Pons (tissue), 1 donor: ENCODE data around the gene ZNF669.

Experiments used
- DNase-seq: peaks from one replicate; pipeline ENCODE4 v3.0.0-alpha.2; 2016; ENCODE audit warnings: low spot score

ZNF669 gene

DNA sequence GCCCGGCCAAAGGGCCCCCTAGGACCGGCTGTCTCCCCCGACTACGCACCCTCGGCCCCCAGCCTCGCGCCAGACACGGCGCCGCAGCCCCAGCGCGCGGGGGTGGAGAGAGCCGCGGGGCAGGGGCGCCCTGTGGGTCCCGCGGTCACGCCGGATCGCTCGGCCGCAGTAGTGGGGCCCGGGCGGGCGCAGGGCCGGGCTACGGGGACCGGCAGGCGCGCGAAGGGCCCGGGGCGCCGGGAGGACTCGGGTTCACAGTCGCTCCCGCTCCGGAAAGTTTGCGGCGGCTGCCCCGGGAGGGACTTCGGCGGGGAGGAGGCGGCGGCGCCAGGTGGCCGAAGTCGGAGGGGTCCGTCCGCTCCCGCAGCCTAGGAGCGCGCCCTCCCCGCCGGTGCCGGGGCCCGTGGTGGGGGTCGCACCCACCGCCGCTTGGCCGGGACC, 7.1 kb upstream of the ZNF669 start:
- DNase-seq = no peak

GRCh38 chr1:247110627-247111258, 6.6 kb upstream of the ZNF669 start:
- DNase-seq = no peak

DNA sequence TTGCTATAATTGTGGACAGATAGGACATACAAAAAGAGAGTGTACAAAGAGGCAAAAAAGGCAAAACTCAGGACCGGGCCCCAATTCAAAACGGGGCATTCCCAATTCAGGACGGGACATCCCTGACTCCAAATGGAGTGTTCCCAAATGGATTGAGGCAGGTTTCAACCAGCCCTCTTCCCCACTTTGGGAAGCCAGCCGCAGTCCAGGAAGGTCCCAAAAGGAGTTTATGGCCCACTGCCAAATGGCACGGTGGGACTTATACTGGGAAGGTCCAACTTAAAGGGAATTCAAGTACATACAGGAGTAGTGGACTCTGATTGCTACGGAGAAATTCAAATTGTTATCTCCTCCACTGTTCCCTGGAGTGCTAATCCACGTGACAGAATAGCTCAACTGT, 3.5 kb upstream of the ZNF669 start:
- no peak for DNase-seq

DNA sequence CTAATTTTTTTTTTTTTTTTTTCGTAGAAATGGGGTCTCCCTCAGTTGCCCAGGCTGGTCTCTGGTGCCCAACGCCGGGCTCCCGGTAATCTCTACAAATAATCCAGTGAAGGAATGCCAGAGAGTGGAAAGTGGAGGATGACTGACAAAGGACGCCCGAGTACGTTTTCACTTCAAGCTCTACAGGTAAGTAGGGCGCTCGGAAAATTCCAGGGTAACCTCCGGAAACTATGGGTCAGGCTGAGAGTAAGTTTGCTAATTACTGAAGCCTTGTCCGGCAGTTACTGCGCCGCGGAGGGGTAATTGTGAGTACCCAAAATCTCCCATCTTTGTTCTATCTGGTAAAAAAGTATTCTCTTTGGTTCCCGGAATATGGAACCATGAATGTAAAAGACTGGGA, 1.8 kb upstream of the ZNF669 start:
- DNase-seq = no peak

DNA sequence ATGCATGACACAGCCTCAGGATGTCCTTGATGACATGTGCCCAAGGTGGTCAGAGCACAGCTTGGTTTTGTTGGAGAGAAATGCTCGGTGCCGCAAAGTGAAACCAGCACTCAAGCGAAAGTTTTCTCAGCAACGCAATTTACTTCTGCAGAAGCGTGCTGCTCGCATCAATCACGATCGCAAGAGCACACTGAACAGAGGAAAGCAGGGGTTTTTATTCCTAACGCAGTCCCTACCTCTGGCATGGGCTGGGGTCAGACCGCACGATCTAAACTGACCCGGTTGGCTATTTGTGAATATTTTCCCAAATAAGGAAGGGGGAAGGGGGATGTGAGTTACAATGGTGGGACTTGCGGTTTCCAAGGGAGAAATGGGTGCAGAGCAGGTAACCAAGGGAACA, 809 bp upstream of the ZNF669 start:
- no peak for DNase-seq

- DNase-seq = no peak
These were observed 1.8 kb downstream of the ZNF669 start for GRCh38 chr1:247102381-247102780.

GRCh38 chr1:247100676-247101279, 3.4 kb downstream of the ZNF669 start:
- no peak for DNase-seq

GRCh38 chr1:247096958-247097357, 7.2 kb downstream of the ZNF669 start:
- no peak for DNase-seq

DNA sequence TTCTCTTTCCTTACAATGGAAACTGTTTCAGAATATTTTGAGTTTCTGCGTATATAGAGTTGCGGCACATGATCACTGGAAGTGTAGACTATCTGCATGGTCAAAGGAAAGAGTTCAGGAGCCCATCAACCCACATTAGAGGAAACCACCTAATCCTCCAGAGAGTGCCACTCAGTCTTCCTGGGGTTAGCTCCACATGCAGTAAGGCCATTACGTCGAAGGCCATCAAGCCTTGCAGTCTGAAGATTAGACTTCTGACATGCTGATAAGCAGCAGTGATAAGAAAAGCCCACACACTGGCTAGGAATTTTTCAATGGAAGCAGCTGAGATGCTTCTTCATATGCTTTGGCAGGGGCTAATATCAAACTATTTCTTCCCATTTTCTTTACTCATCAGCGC, 7.6 kb downstream of the ZNF669 start:
- no peak for DNase-seq

GRCh38 chr1:247096112-247096511, 8.0 kb downstream of the ZNF669 start:
- no peak for DNase-seq

DNA sequence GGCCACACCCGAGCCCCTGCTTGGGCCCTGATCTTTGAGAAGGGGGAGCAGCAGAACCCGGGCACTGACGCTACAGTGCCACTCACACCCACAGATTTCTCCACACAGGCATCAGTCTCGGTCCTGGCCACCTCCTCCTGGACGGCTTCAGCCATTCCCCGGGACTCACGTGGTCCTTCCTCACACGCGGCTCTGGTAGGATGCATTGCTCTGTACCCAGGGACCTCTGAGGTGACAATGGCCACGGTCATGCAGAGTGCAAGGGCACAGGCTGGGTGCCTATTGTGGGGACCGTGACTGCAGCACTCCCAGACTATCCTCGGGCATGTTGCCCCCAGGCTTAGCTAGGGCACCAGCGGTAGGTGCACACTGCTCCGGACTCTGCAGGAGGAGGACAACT, 13.7 kb downstream of the ZNF669 start:
- DNase-seq = no peak

DNA sequence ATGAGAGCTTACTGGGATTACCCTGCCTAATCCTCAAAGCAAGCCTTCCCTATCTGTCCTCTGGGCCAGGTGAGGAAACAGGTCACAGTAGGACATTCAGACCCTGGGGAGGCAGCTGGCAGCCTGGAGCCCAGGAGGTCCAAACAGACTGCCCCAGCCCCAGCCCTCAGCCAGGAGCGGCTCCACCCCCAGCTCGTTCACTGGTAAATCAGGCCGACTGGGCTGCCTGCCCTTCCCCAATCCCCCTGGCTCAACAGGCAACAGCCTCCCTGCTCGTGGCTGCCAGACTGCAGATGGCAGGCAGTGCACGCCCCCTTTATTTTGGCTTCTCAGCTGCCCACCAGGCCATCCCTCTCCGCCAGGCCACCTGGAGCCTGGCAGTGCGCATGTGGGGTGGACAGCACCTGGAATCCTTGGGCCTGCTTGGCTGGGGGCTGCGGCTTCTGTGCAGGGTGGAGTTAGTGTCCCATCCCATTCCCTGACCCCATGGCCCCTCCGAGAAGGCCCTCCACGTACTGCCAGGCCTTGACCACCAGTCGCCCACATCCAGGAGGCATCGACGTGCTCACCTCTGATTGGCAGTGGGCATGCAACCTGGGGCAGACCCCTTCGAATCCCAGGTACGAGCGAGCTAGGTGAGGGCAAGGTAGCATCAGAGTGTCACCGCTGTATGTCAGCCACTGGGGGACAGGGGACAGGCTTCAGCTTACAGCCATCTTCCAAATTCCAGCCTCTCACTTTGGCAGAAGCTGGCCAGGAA, 14.4 kb downstream of the ZNF669 start:
- DNase-seq = no peak

DNA sequence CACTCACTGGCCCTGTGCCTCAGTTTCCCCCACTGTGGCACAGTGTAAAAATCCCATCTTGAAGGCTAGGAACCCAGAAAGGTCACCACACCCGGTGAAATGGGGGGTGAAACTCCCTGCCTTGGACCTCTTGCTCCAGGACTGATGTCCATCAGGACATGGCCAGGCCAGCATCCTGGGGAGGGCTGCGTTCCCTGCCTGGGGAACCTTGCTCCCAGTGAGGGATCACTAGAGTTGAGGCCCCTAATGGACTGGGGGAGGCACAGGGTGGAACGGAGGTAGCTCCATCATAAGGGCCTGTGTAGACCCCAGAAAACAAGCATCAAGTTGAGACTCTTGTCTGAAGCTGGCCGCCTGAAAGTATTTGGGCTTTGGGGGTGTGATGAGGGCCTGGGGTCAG, 15.2 kb downstream of the ZNF669 start:
- no peak for DNase-seq

GRCh38 chr1:247087256-247087655, 16.9 kb downstream of the ZNF669 start:
- DNase-seq = no peak

DNA sequence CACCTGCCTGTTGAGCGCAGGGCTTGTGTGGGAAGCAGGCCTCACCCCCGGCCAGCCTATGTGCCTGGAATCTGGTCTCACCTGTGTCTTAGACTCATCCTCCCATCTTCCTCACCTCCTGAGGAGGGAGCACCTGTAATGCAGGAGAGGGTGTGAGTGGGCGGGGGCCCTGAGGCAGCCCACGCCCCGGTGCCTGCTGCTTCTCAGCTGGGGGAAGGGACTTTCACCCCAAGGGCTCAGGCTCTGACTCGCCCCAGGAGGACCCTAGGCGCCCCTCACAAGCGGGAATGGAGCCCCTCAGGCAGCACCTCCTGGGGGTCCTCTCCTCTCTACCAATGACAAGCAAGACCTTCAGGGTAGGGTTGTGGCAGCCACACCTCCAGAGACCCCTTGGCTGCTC, 18.8 kb downstream of the ZNF669 start:
- no peak for DNase-seq

GRCh38 chr1:247084771-247085170, 19.4 kb downstream of the ZNF669 start:
- no peak for DNase-seq

DNA sequence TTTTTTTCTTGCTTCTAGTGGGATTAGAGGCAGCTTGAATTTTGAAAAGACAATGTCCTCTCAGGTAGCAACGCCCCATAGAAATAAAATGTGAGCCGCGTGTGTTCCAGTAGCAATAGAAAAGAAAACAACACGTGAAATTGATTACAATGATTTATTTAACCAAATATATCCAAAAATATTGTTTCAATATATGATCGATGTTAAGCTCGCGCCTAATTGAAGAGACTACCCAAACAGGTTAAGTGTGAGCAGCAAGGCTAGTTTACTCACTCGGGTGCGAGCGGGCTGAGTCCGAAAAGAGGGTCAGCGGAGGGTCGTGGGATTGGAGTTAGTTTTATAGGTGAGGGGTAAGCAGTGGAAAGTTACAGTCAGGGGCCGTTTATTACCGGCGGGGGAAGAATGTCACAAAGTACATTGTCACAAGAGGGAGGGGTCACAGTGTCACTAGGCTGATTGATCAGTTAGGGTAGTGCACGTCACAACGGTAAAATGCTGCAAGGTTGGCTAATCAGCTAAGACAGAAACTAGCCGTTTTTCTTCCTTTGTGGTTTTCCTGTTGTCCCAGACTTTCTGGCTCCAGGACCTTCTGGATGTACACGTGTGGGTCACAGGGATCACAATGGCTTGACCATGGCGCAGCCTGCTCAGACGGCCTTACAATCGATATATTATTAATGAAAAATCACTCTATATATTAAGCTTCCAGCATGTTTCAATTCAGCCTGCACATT, 24.8 kb downstream of the ZNF669 start:
- DNase-seq = no peak

GRCh38 chr1:247078258-247079140, 25.7 kb downstream of the ZNF669 start, which contains the start of gene ZNF670:
Gene ZNF670, minus strand, starts transcription at chr1:247078811. Its CDS starts 215 bp downstream, at chr1:247078596.
- peak; percentile 98 for DNase-seq

GRCh38 chr1:247077876-247078257, 26.3 kb downstream of the ZNF669 start:
- DNase-seq = peak; percentile 8

DNA sequence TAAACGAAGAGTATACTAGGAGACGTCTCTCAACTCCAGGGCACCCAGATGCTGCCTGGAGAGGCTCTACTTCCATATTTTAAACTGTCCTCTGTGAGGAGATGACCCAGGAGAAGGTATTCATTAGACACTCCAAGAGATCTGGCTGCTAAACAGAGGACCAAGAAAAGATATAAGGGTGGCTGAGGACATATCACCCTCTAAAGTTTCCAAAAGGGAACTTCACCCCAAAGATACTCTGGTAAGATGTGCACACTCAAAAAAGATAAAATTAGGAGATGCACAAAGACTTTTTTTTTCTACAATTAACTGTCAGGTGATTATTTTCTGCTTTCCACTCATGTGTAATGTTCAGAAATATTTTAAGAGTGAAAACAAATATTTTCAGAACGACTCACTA, 26.9 kb downstream of the ZNF669 start:
- DNase-seq = no peak

GRCh38 chr1:247070645-247071044, 33.5 kb downstream of the ZNF669 start:
- no peak for DNase-seq

- no peak for DNase-seq
These were observed 39.9 kb downstream of the ZNF669 start for GRCh38 chr1:247064304-247064703.
